ENCODE data around the gene RANBP3.
A peak's percentile ranks its signal among the peaks of the same experiment; 100 is the strongest.
"Not testable (repeated sequence)": the region's sequence is repeated elsewhere in the genome, so short reads cannot be mapped to it uniquely, and the experiment has no call there.

The RANBP3 gene

DNA sequence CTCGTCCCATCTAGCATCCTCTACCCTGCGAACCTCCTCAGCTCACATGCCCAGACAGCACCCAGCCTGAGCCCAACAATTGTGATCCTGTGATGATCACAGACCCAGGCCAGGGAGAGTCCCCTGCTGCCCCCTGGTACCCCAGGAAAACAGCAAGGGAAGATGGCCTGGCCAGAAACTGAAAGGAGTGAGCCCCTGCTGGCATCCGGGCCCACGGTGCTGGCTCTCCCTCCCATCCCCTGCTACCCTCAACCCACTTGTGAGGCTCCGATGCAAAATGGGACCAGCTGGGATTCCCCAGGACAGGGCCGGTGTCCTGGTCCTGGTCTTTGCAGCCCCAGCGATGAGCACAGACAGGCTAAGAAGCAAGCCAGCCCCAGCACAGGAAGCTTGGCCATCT, 14.1 kb downstream of the RANBP3 start:
- no peak for DNase-seq

DNA sequence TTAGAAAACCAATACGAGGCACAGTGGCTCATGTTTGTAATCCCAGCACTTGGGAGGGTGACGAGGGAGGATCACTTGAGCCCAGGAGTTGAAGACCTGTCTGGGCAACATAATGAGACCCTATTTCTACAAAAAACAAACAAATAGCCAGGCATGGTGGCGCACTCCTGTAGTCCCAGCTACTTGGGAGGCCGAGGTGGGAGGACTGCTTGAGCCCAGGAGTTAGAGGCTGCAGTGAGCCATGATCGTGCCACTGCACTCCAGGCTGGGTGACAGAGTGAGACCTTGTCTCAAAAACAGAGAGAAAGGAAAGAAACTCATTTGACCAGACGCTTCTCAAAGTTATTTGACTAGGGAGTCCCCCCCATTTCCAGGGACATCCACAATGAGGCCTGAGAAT, 14.7 kb downstream of the RANBP3 start:
- DNase-seq, result not testable (repeated sequence)

- DNase-seq, result peak; percentile 98
These were observed 15.7 kb downstream of the RANBP3 start for GRCh38 chr19:5961969-5962945.

DNA sequence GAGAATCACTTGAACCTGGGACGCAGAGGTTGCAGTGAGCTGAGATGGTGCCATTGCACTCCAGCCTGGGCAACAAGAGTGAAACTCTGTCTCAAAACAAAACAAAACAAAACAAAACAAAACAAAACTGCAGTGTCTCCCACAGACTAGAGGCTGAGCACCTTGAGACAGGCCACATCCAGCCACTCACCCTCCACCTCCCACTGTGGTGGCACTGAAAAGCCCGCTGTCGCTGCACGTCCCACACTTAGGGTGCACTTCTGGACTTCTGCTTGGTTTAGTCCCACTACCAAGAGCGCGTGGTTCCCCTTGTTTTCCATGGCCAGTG, 16.3 kb downstream of the RANBP3 start:
- DNase-seq, result not testable (repeated sequence)

DNA sequence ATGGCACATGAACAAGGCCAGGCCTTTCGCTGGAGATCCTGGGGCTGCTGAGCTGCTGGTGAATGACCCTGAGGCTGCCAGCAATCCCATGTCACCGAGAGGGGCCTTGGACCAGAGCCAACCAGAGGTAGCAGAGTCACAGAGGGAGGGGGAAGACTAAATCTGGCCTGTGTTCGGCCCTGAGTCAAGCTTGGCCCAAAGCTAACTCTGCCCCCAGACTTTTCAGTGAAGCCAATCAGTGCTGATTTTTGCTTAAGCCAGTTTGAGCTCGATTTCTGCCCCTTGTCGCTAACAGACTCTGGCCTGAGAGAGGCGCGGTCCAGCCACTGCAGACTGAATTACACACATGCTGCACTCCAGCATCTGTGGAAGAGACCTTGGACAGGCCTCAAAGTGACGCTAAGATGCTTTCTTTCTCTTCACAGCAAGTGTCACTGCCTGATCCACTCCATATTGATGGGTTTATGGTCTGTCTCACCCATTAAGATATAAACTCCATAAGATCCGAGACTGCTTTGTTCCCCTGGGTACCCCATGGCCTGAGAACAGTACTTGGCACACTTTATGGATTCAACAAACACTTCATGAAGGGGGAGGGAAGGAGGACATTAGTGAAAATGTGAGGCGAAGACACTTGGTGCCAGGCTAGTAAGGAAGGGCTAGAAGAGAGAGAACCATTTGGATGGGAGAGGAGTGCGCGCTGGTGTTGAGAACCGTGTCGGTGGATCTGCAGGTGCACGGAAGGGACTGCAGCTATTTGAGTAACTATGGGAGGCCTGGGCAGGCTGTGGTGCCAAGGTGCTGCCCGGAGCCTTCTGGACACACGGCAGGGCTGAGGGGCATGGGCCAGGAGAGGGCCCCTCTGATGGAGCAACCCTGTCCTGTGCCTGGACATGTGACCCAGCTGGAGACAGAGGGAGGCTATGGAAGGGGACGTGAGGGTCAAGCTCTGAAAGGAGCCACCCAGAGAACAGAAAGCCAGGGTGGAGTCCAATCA, 17.6 kb downstream of the RANBP3 start:
- peak; percentile 84 for DNase-seq

DNA sequence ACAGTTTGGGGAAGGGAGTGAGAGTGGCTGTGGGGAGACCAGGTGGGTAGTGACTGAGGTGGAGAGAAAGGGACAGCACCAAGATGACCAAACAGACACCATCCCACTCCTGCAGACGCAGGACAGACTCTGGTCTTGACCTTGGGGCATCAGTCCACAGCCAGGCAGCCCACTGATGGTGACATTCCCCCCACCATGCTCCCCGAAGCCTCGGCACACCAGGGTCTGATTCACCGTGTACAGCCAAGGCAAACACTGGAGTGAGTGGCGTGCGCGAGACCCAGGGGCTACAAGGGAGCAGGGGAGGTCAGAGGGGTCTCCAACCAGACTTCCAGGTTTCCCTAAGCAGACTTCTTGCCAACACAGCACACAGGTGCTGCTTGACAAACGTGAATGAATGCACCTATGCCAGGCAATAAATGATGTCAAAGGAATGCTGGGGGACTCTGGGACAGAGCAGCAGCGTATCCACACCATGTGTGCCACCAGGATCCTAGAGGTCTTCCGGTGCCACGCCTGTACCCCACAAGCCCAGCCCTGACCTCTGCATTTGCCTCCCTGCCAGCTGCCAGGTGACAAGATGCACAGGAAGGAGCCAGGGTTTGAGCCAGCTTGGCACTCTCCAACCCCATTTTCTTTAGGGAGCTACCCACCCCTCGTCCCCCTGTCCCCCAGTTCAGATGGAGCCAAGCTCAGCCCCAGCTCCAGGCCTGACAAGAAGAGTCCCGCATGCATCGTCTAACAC, 18.5 kb downstream of the RANBP3 start:
- no peak for DNase-seq

DNA sequence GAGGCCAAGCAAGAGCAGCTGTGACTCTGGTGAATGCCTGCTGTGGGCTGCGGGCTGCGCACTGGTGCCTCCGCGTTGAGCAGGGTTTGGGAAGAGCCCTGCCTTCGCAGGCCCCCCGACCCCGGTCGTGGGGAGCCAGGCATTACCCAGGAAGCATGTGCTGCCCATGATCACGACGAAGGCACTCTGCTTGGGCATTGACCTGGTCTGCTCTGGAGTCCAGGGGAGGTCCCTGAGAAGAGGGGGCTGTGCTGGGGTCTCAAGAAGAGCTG, 19.2 kb downstream of the RANBP3 start:
- no peak for DNase-seq

GRCh38 chr19:5958074-5958850, 19.7 kb downstream of the RANBP3 start:
- DNase-seq, result no peak

GRCh38 chr19:5957170-5957569, 20.8 kb downstream of the RANBP3 start:
- DNase-seq, result no peak

- DNase-seq, result no peak
These were observed 21.2 kb downstream of the RANBP3 start for GRCh38 chr19:5956728-5957127.

DNA sequence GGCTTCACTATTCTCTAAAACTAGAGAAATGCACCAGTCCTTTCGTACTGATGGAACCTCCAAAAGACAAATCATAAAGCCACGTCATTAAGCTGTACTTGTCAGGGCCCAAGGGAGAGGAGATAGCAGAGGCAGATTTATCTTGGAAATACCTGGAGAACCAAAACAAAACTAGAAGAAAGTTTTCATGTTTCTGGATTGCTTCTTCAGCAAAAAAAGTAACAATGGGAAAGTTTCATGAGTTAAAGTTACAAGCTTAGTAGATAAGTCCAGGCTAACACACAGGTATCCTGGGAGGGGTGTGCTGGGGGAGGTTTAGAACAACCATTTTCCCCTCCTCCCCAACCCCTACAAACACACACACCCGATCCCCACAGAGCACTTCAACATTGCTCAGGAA, 21.6 kb downstream of the RANBP3 start:
- no peak for DNase-seq

GRCh38 chr19:5955636-5955935, 22.4 kb downstream of the RANBP3 start:
- DNase-seq, result no peak

- peak; percentile 65 for DNase-seq
These were observed 23.6 kb downstream of the RANBP3 start for GRCh38 chr19:5954293-5954692.

- no peak for DNase-seq
These were observed 24.2 kb downstream of the RANBP3 start for GRCh38 chr19:5953680-5954213.

- DNase-seq, result no peak
These were observed 24.8 kb downstream of the RANBP3 start for GRCh38 chr19:5953030-5953589.

GRCh38 chr19:5952193-5953029, 25.5 kb downstream of the RANBP3 start:
- DNase-seq, result no peak

- DNase-seq, result no peak
These were observed 26.5 kb downstream of the RANBP3 start for GRCh38 chr19:5951338-5951861.

DNA sequence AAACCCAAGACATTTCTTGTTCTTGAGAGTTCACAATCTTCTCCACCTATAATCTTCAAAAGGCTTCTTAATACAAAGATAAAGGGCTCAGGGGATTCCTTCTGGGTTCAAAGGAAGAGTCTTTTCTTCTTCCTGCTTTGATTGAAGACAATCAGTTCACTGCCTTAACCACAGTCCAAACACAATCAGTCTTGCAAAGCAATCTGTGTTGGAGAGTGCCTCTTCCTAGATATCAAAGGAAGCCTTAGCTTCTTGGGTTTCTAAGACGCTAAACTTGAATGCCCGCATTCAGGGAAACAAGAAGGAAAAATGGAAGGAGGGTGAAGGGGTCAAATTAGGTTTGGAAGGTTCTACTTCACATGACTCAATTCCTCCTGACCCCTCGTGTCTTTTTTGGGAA, 27.2 kb downstream of the RANBP3 start:
- no peak for DNase-seq

- peak; percentile 85 for DNase-seq
These were observed 28.1 kb downstream of the RANBP3 start for GRCh38 chr19:5949792-5950305.
